Loucy (cell line): ENCODE data around the gene SLC25A17.
"Not testable (repeated sequence)": the region's sequence is repeated elsewhere in the genome, so short reads cannot be mapped to it uniquely, and the experiment has no call there.

Experiments used
- H2AFZ ChIP-seq: fragments of 200-600 bp; sonication (generic); 2 replicates; pipeline ENCODE4 v1.6.0; 2016; ENCODE audit warnings: antibody characterized with exemption, mild to moderate bottlenecking, low read length, moderate library complexity
- H3F3A ChIP-seq: fragments of 200-600 bp; 2 replicates; pipeline ENCODE4 v1.6.0; 2016; ENCODE audit warnings: antibody characterized with exemption, low read depth, mild to moderate bottlenecking
- H3K27me3 ChIP-seq: fragments of 200-600 bp; sonication (generic); 2 replicates; pipeline ENCODE4 v1.6.1; 2014; ENCODE audit warnings: low read length, mild to moderate bottlenecking; ENCODE audit not compliant: insufficient read depth, poor library complexity, severe bottlenecking
- H3K36me3 ChIP-seq: fragments of 200-600 bp; sonication (generic); 2 replicates; pipeline ENCODE4 v1.6.1; 2016; ENCODE audit warnings: low read length; ENCODE audit not compliant: insufficient read depth
- H3K4me1 ChIP-seq: fragments of 200-600 bp; sonication (generic); 2 replicates; pipeline ENCODE4 v1.5.1; 2014; ENCODE audit warnings: low read length, mild to moderate bottlenecking; ENCODE audit not compliant: insufficient read depth, poor library complexity, severe bottlenecking
- H3K4me2 ChIP-seq: fragments of 200-600 bp; sonication (generic); 2 replicates; pipeline ENCODE4 v1.6.0; 2014; ENCODE audit warnings: antibody characterized with exemption, low read length, low read depth, mild to moderate bottlenecking; ENCODE audit not compliant: poor library complexity, severe bottlenecking
- H3K4me3 ChIP-seq: fragments of 200-600 bp; sonication (generic); 2 replicates; pipeline ENCODE4 v1.5.1; 2014; ENCODE audit warnings: low read length, mild to moderate bottlenecking, mixed read lengths; ENCODE audit not compliant: poor library complexity, severe bottlenecking
- H3K79me2 ChIP-seq: fragments of 200-600 bp; sonication (generic); 2 replicates; pipeline ENCODE4 v1.6.1; 2014; ENCODE audit warnings: low read length; ENCODE audit not compliant: insufficient read depth
- H3K9ac ChIP-seq: fragments of 200-600 bp; sonication (generic); 2 replicates; pipeline ENCODE4 v1.6.0; 2014; ENCODE audit warnings: mild to moderate bottlenecking, low read depth, low read length, moderate library complexity; ENCODE audit not compliant: poor library complexity, severe bottlenecking
- H3K9me2 ChIP-seq: fragments of 200-600 bp; sonication (generic); replicated peaks from 2 replicates; pipeline ENCODE4 v1.6.1; 2016; ENCODE audit warnings: low read depth, low read length, mixed read lengths
- H3K9me3 ChIP-seq: fragments of 200-600 bp; sonication (generic); 2 replicates; pipeline ENCODE4 v1.6.1; 2014; ENCODE audit warnings: mild to moderate bottlenecking, antibody characterized with exemption, low read length, low read depth; ENCODE audit not compliant: insufficient read depth
- H4K20me1 ChIP-seq: fragments of 200-600 bp; sonication (generic); 2 replicates; pipeline ENCODE4 v1.6.0; 2014; ENCODE audit warnings: antibody characterized with exemption, low read length, mild to moderate bottlenecking; ENCODE audit not compliant: insufficient read depth, poor library complexity, severe bottlenecking
- EZH2phosphoT487 ChIP-seq: fragments of 200-600 bp; IDR thresholded peaks from 2 replicates; pipeline ENCODE4 v1.6.1; 2018; ENCODE audit warnings: antibody characterized with exemption, mild to moderate bottlenecking, moderate library complexity, borderline replicate concordance
- TF ChIP-seq, protein P1 (sequence below): fragments of 200-600 bp; sonication (generic); conservative IDR thresholded peaks from 2 replicates; pipeline ENCODE4 v1.5.1; 2014; ENCODE audit warnings: mild to moderate bottlenecking, antibody characterized with exemption, low read length

The SLC25A17 gene

DNA sequence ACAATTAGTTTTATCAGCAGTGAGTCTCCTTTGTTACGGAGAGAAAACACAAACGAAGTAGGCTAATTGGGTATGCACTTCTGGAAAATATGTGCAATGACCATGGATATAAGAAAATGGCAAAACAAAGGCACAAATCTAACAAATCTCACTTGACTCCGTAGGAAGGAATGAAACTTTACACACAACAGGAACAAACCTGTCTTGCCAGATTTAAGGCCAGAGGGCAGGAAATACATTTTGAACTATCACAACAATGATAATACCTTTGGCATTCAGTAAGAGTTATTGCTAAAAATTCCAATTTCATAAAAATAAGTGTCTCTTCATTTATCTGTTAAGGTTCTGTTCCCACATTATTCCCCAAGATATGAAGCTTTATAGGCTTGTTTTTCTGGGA, 36.6 kb downstream of the SLC25A17 start:
- H3F3A ChIP-seq = 0 out of 2 replicates have a peak, but pooled peaks cover 2% of the 10 kb centered on the region
- no peaks in the 10 kb centered on the region for H4K20me1 ChIP-seq
- H3K4me1 ChIP-seq = no peaks in the 10 kb centered on the region
- H3K4me2 ChIP-seq = no peak overlapping the region
- TF ChIP-seq, protein P1, sequence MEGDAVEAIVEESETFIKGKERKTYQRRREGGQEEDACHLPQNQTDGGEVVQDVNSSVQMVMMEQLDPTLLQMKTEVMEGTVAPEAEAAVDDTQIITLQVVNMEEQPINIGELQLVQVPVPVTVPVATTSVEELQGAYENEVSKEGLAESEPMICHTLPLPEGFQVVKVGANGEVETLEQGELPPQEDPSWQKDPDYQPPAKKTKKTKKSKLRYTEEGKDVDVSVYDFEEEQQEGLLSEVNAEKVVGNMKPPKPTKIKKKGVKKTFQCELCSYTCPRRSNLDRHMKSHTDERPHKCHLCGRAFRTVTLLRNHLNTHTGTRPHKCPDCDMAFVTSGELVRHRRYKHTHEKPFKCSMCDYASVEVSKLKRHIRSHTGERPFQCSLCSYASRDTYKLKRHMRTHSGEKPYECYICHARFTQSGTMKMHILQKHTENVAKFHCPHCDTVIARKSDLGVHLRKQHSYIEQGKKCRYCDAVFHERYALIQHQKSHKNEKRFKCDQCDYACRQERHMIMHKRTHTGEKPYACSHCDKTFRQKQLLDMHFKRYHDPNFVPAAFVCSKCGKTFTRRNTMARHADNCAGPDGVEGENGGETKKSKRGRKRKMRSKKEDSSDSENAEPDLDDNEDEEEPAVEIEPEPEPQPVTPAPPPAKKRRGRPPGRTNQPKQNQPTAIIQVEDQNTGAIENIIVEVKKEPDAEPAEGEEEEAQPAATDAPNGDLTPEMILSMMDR = no peak
- TF ChIP-seq EZH2phosphoT487 = no peak
- H3K79me2 ChIP-seq = no peaks in the 10 kb centered on the region
- H3K4me3 ChIP-seq = no peak overlapping the region
- H2AFZ ChIP-seq = no peak overlapping the region
- no peaks in the 10 kb centered on the region for H3K9me2 ChIP-seq
- H3K27me3 ChIP-seq = no peaks in the 10 kb centered on the region
- no peaks in the 10 kb centered on the region for H3K9me3 ChIP-seq
- H3K9ac ChIP-seq = no peak overlapping the region
- peaks cover 9% of the 10 kb centered on the region; the same call in 1 of the 2 replicates for H3K36me3 ChIP-seq

- not testable (repeated sequence) for H3K4me2 ChIP-seq, H3K79me2 ChIP-seq, H3K9me2 ChIP-seq, H3K4me3 ChIP-seq, H3K27me3 ChIP-seq, H3F3A ChIP-seq, H4K20me1 ChIP-seq, H3K4me1 ChIP-seq, H3K36me3 ChIP-seq, H3K9me3 ChIP-seq, H2AFZ ChIP-seq, H3K9ac ChIP-seq
Observed at GRCh38 chr22:40781749-40782148, 37.4 kb downstream of the SLC25A17 start.

DNA sequence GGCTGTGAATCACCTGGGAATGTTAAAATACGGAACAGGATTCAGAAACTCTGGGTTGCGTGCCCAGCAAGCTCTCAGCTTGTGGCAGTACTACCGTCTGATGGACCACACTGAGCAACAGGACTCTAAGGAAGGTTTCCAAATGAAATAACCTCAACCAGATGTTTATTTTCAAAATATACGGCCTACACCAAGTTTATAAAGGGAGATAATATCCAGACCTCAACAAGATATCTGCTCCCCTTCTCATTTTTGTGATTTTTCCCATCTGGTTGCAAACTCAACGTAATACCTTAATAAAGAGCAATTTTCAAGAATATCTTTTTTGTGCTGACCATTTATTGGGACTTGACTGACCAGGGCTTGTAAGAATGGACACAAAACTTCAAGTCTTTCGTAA, 49.4 kb downstream of the SLC25A17 start:
- Histone ChIP-seq H3F3A (no peaks in the 10 kb centered on the region), H3K36me3 (peaks cover 37% of the 10 kb centered on the region; the same call in 1 of the 2 replicates), H3K79me2 (no peaks in the 10 kb centered on the region), H3K9me3 (no peaks in the 10 kb centered on the region), H3K4me2 (no peak overlapping the region), H2AFZ (no peak overlapping the region), H3K4me3 (no peak overlapping the region), H3K9ac (no peak overlapping the region), H4K20me1 (no peaks in the 10 kb centered on the region), H3K9me2 (no peaks in the 10 kb centered on the region), H3K27me3 (no peaks in the 10 kb centered on the region), H3K4me1 (peaks cover 2% of the 10 kb centered on the region)
- no peak for TF ChIP-seq EZH2phosphoT487

GRCh38 chr22:40768206-40768605, 50.9 kb downstream of the SLC25A17 start:
- H3K79me2 ChIP-seq = no peaks in the 10 kb centered on the region
- H2AFZ ChIP-seq = no peak overlapping the region
- H4K20me1 ChIP-seq = no peaks in the 10 kb centered on the region
- no peak overlapping the region for H3K4me2 ChIP-seq
- H3K9me2 ChIP-seq = no peaks in the 10 kb centered on the region
- H3F3A ChIP-seq = no peaks in the 10 kb centered on the region
- TF ChIP-seq EZH2phosphoT487 = no peak
- TF ChIP-seq, protein P1 = no peak
- no peak overlapping the region for H3K9ac ChIP-seq
- peaks cover 26% of the 10 kb centered on the region; the same call in 1 of the 2 replicates for H3K36me3 ChIP-seq
- H3K4me3 ChIP-seq = no peak overlapping the region
- no peaks in the 10 kb centered on the region for H3K27me3 ChIP-seq
- no peaks in the 10 kb centered on the region for H3K9me3 ChIP-seq
- H3K4me1 ChIP-seq = peaks cover 7% of the 10 kb centered on the region
